Neural crest cell (in vitro differentiated cells): ENCODE results near the gene ZSWIM1. TPM values are rescaled to one million over a fixed set of nuclear protein-coding genes. Genes with fewer than 3 reads are reported as not detected.
A peak's percentile ranks its signal among the peaks of the same experiment; 100 is the strongest.

Experiments
- DNase-seq: peaks from one replicate; pipeline ENCODE4 v3.0.0; 2021; ENCODE audit warnings: low read depth, mixed read lengths, low spot score
- H3K27ac Mint-ChIP-seq: one replicate; pipeline ENCODE4 v1.8.0; 2021; ENCODE audit warnings: mild to moderate bottlenecking, mixed read lengths; ENCODE audit not compliant: unreplicated experiment
- H3K27me3 Mint-ChIP-seq: 2 replicates; pipeline ENCODE4 v1.8.0; 2021; ENCODE audit warnings: low read depth, mild to moderate bottlenecking, mixed read lengths
- H3K36me3 Mint-ChIP-seq: 2 replicates; pipeline ENCODE4 v1.8.0; 2021; ENCODE audit warnings: low read depth, mild to moderate bottlenecking, mixed read lengths
- H3K4me1 Mint-ChIP-seq: 2 replicates; pipeline ENCODE4 v1.8.0; 2021; ENCODE audit warnings: mixed read lengths
- H3K4me3 Mint-ChIP-seq: one replicate; pipeline ENCODE4 v1.8.0; 2021; ENCODE audit warnings: mild to moderate bottlenecking, mixed read lengths
- H3K9me3 Mint-ChIP-seq: 2 replicates; pipeline ENCODE4 v1.8.0; 2021; ENCODE audit warnings: mixed read lengths
- CTCF ChIP-seq: fragments of 200-600 bp; sonication (generic); conservative IDR thresholded peaks from 2 replicates; pipeline ENCODE4 v1.5.0; 2021; ENCODE audit warnings: antibody characterized with exemption, mild to moderate bottlenecking
- total RNA-seq: library from RNA; stranded (reverse); gene quantifications from 2 replicates; pipeline ENCODE4 v1.2.1, GENCODE V29; 2021

The ZSWIM1 gene
- total RNA-seq, 1 donor from 2014 or later = 16.6 TPM

DNA sequence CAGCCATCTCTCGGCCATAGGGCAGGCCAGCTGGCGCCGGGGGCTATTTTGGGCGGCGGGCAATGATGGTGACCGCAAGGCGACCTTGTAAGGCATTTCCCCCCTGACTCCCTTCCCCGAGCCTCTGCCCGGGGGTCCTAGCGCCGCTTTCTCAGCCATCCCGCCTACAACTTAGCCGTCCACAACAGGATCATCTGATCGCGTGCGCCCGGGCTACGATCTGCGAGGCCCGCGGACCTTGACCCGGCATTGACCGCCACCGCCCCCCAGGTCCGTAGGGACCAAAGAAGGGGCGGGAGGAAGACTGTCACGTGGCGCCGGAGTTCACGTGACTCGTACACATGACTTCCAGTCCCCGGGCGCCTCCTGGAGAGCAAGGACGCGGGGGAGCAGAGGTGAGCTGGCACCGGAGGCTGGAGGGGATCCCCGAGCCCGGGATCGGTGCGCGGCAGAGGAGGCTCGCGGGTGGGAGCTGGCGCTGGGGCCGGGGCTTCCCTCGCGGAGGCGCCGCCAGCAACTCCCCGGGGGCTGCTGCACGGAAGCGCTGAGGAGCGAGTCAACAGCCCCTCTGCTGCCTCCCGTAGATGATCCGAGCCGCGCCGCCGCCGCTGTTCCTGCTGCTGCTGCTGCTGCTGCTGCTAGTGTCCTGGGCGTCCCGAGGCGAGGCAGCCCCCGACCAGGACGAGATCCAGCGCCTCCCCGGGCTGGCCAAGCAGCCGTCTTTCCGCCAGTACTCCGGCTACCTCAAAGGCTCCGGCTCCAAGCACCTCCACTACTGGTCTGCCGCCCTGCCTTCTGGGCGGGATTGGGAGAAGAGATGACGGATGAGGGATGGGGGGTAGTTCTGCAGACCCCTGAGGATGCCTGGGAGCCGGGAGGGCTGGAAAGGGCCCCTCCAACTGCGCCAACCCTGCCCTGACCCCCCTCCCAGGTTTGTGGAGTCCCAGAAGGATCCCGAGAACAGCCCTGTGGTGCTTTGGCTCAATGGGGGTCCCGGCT, 10.3 kb downstream of the ZSWIM1 start, which contains the start of the genes CTSA and NEURL2:
Gene CTSA (plus strand): TSS at position 351 of the 999 bp plus-strand sequence. CDS start 234 bp downstream, at position 585.
Gene NEURL2 (minus strand): TSS at position 224 of the 999 bp plus-strand sequence. CDS start 217 bp downstream, at position 7.
- H3K27me3 Mint-ChIP-seq = peaks cover 14% of the 10 kb centered on the region
- peak within 1 kb of the TSS; percentile 97 for H3K4me3 Mint-ChIP-seq
- TF ChIP-seq CTCF = no peak
- H3K27ac Mint-ChIP-seq = peak within 1 kb of the TSS; percentile 92
- peaks cover 24% of the 10 kb centered on the region for H3K4me1 Mint-ChIP-seq
- peak; percentile 83 for DNase-seq
- no peaks in the 10 kb centered on the region for H3K9me3 Mint-ChIP-seq
- H3K36me3 Mint-ChIP-seq = no peaks in the 10 kb centered on the region

GRCh38 chr20:45892049-45892825, 11.2 kb downstream of the ZSWIM1 start:
- no peak overlapping the region for H3K27ac Mint-ChIP-seq

GRCh38 chr20:45892828-45893500, 11.9 kb downstream of the ZSWIM1 start:
- no peak for TF ChIP-seq CTCF
- H3K4me3 Mint-ChIP-seq = peak overlapping the region; percentile 97
- peaks cover 24% of the 10 kb centered on the region for H3K4me1 Mint-ChIP-seq
- peaks cover 14% of the 10 kb centered on the region for H3K27me3 Mint-ChIP-seq
- no peaks in the 10 kb centered on the region for H3K9me3 Mint-ChIP-seq
- H3K27ac Mint-ChIP-seq = no peak overlapping the region
- DNase-seq = no peak
- no peaks in the 10 kb centered on the region for H3K36me3 Mint-ChIP-seq

More at GRCh38 chr20:45892049-45892825, 11.2 kb downstream of the ZSWIM1 start:
- no peaks in the 10 kb centered on the region for H3K9me3 Mint-ChIP-seq
- peak overlapping the region; percentile 97 for H3K4me3 Mint-ChIP-seq
- peaks cover 14% of the 10 kb centered on the region for H3K27me3 Mint-ChIP-seq
- H3K4me1 Mint-ChIP-seq = peaks cover 24% of the 10 kb centered on the region
- H3K36me3 Mint-ChIP-seq = no peaks in the 10 kb centered on the region
- TF ChIP-seq CTCF = peak; percentile 13
- no peak for DNase-seq

DNA sequence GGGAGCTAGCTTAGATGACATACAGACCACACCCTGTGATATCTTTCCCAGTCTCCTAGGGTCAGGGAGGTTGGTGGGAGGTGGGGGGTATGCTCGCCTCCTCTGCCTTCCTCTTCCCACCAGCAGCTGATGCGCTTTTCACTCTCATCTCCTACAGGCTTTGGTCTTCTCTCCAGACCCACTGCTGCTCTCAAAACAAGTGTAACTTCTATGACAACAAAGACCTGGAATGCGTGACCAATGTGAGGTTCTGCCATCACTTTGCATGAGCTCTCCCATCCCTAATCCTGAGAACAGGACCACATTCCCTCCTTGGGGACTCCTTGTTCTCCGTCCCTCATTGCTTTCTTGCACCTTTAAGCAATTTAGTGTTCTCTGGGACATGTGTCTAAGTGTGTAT, 12.8 kb downstream of the ZSWIM1 start:
- Mint-ChIP-seq H3K9me3 (no peaks in the 10 kb centered on the region), H3K27me3 (peaks cover 14% of the 10 kb centered on the region), H3K4me3 (peak overlapping the region; percentile 97), H3K36me3 (no peaks in the 10 kb centered on the region), H3K4me1 (peaks cover 24% of the 10 kb centered on the region), H3K27ac (no peak overlapping the region)
- TF ChIP-seq CTCF = no peak
- no peak for DNase-seq

- H3K4me3 Mint-ChIP-seq = peak overlapping the region; percentile 49
- TF ChIP-seq CTCF = no peak
- no peak overlapping the region for H3K27ac Mint-ChIP-seq
- H3K36me3 Mint-ChIP-seq = no peaks in the 10 kb centered on the region
- H3K27me3 Mint-ChIP-seq = peaks cover 14% of the 10 kb centered on the region
- H3K9me3 Mint-ChIP-seq = no peaks in the 10 kb centered on the region
- peaks cover 23% of the 10 kb centered on the region for H3K4me1 Mint-ChIP-seq
- no peak for DNase-seq
Observed at GRCh38 chr20:45894797-45895196, 13.8 kb downstream of the ZSWIM1 start.
